IMR-90 (cell line): ENCODE measurements around the gene LRIT2. TPM values are rescaled to one million over a fixed set of nuclear protein-coding genes. Genes with fewer than 3 reads are reported as not detected.

Source experiments
- ATAC-seq: fragments of 200-7000 bp; cut with Tn5 transposase; 2 replicates; pipeline ENCODE4 v1.9.1; 2020; ENCODE audit warnings: low read depth, mild to moderate bottlenecking, moderate library complexity
- BruUV-seq: library from RNA; stranded (reverse); fragments of 400-500 nt; replicated peaks from 2 replicates; lab custom pipeline; 2021; lab: Mats Ljungman, UMichigan
- CTCF ChIA-PET: fragments of 300-600 bp; formaldehyde crosslinking; extraction: SDS; loops from one replicate; lab custom pipeline; 2021; ENCODE audit warnings: antibody characterized with exemption; lab: Yijun Ruan, JAX
- POLR2A ChIA-PET: fragments of 300-600 bp; sonication (Branson Sonifier 250); formaldehyde crosslinking; loops from one replicate; lab custom pipeline; 2022; ENCODE audit warnings: antibody characterized with exemption; ENCODE audit not compliant: unreplicated experiment; lab: Charles Lee
- DNase-seq: peaks from one replicate; pipeline ENCODE4 v3.0.0; 2013
- H2AFZ ChIP-seq: replicated peaks from 2 replicates; pipeline ENCODE3; 2013; ENCODE audit warnings: low read length, mild to moderate bottlenecking; ENCODE audit not compliant: poor library complexity
- H2AK5ac ChIP-seq: 2 replicates; pipeline ENCODE4 v1.6.1; 2013; ENCODE audit warnings: low read depth, low read length, inconsistent platforms
- H2AK9ac ChIP-seq: replicated peaks from 2 replicates; pipeline ENCODE3; 2013; ENCODE audit warnings: mild to moderate bottlenecking, low read depth, low read length, moderate library complexity; ENCODE audit not compliant: poor library complexity
- H2BK120ac ChIP-seq: 2 replicates; pipeline ENCODE4 v1.6.1; 2013; ENCODE audit warnings: low read depth, low read length, inconsistent platforms
- H2BK15ac ChIP-seq: 3 replicates; pipeline ENCODE4 v1.6.1; 2013; ENCODE audit warnings: low read depth, low read length, inconsistent platforms
- H2BK20ac ChIP-seq: 2 replicates; pipeline ENCODE4 v1.6.1; 2013; ENCODE audit warnings: low read depth, mild to moderate bottlenecking, inconsistent platforms, low read length, moderate library complexity
- H2BK5ac ChIP-seq: 2 replicates; pipeline ENCODE4 v1.6.1; 2013; ENCODE audit warnings: mild to moderate bottlenecking, low read depth, low read length, inconsistent platforms; ENCODE audit not compliant: poor library complexity, severe bottlenecking
- H3K14ac ChIP-seq: replicated peaks from 2 replicates; pipeline ENCODE4 v1.6.1; 2013; ENCODE audit warnings: low read depth, low read length, inconsistent platforms
- H3K18ac ChIP-seq: 2 replicates; pipeline ENCODE4 v1.6.1; 2013; ENCODE audit warnings: low read depth, low read length, control low read depth
- H3K23ac ChIP-seq: 2 replicates; pipeline ENCODE4 v1.6.1; 2013; ENCODE audit warnings: low read depth, low read length, inconsistent platforms
- H3K27ac ChIP-seq: 2 replicates; pipeline ENCODE4 v1.5.1; 2013; ENCODE audit warnings: mild to moderate bottlenecking, control low read depth, low read length; ENCODE audit not compliant: insufficient read depth
- H3K27me3 ChIP-seq: 2 replicates; pipeline ENCODE4 v1.6.1; 2013; ENCODE audit warnings: low read length; ENCODE audit not compliant: control insufficient read depth, insufficient read depth
- H3K36me3 ChIP-seq: 2 replicates; pipeline ENCODE4 v1.6.1; 2013; ENCODE audit warnings: low read length, mixed read lengths; ENCODE audit not compliant: control insufficient read depth, insufficient read depth
- H3K4ac ChIP-seq: 2 replicates; pipeline ENCODE4 v1.6.1; 2013; ENCODE audit warnings: low read depth, low read length, inconsistent platforms
- H3K4me1 ChIP-seq: 2 replicates; pipeline ENCODE4 v1.6.1; 2013; ENCODE audit warnings: low read length, mixed read lengths; ENCODE audit not compliant: control insufficient read depth, insufficient read depth
- H3K4me2 ChIP-seq: 2 replicates; pipeline ENCODE4 v1.6.1; 2013; ENCODE audit warnings: low read depth, mild to moderate bottlenecking, control low read depth, low read length, moderate library complexity
- H3K4me3 ChIP-seq: 2 replicates; pipeline ENCODE4 v1.5.1; 2013; ENCODE audit warnings: low read depth, mild to moderate bottlenecking, control low read depth, low read length, moderate library complexity; ENCODE audit not compliant: insufficient read depth
- H3K56ac ChIP-seq: 2 replicates; pipeline ENCODE4 v1.6.1; 2013; ENCODE audit warnings: low read length, inconsistent platforms; ENCODE audit not compliant: insufficient read depth; ENCODE audit errors: extremely low read depth
- H3K79me1 ChIP-seq, 2 experiments: 2 replicates each; pipeline ENCODE4 v1.6.1; 2013; ENCODE audit warnings: low read length in 2 of 2, inconsistent platforms in 1 of 2, low read depth in 1 of 2
- H3K9ac ChIP-seq: 2 replicates; pipeline ENCODE4 v1.6.1; 2013; ENCODE audit warnings: low read depth, low read length, control low read depth
- H3K9me1 ChIP-seq: 2 replicates; pipeline ENCODE4 v1.6.1; 2013; ENCODE audit warnings: low read length, inconsistent platforms; ENCODE audit not compliant: insufficient read depth
- H3K9me3 ChIP-seq: 2 replicates; pipeline ENCODE4 v1.6.1; 2013; ENCODE audit warnings: low read length; ENCODE audit not compliant: control insufficient read depth, insufficient read depth
- H4K20me1 ChIP-seq: 2 replicates; pipeline ENCODE4 v1.6.1; 2013; ENCODE audit warnings: low read length, inconsistent platforms; ENCODE audit not compliant: insufficient read depth
- H4K5ac ChIP-seq: 2 replicates; pipeline ENCODE4 v1.6.1; 2013; ENCODE audit warnings: mild to moderate bottlenecking, low read depth, low read length, control low read depth
- H4K8ac ChIP-seq, 2 experiments: 2 replicates each; pipeline ENCODE4 v1.6.1; 2013; ENCODE audit warnings: low read depth in 2 of 2, low read length in 2 of 2, control low read depth in 1 of 2, inconsistent platforms in 1 of 2
- H4K91ac ChIP-seq: 2 replicates; pipeline ENCODE4 v1.6.1; 2013; ENCODE audit warnings: low read depth, low read length, inconsistent platforms; ENCODE audit not compliant: insufficient read depth
- BHLHE40 ChIP-seq: fragments of 150-350 bp; IDR thresholded peaks from 2 replicates; pipeline ENCODE4 v1.6.1; 2016; ENCODE audit warnings: mild to moderate bottlenecking, low read depth, low read length
- CEBPB ChIP-seq: IDR thresholded peaks from 2 replicates; pipeline ENCODE4 v1.6.1; 2012; ENCODE audit warnings: low read depth, low read length, improper control_type of control experiment
- POLR2A ChIP-seq: IDR thresholded peaks from 2 replicates; pipeline ENCODE4 v1.6.1; 2012; ENCODE audit warnings: mild to moderate bottlenecking, low read depth, low read length
- RFX5 ChIP-seq: IDR thresholded peaks from 2 replicates; pipeline ENCODE4 v1.8.0; 2012; ENCODE audit warnings: low read depth, mild to moderate bottlenecking, low read length, moderate library complexity
- WGBS, 2 experiments: methylation state at CpG; one replicate each; pipeline versions ENCODE4 v1.1.5 to v1.1.7; 2013; ENCODE audit warnings: missing lambda C conversion rate in 2 of 2; ENCODE audit not compliant: insufficient read length in 1 of 2; ENCODE audit errors: extremely low coverage in 2 of 2; 5-methylcytosine and 5-hydroxymethylcytosine counted together
- dilution Hi-C: fragments of 300-500 bp; cut with HindIII; formaldehyde crosslinking; loops from one replicate; pipeline ENCODE4 v1.14.3; 2018; ENCODE audit warnings: low sequenced_read_pairs; ENCODE audit not compliant: unreplicated experiment
- in situ Hi-C: fragments of 300-500 bp; cut with MboI; formaldehyde crosslinking; loops from 3 replicates; pipeline ENCODE4 v1.14.3; 2019; ENCODE audit warnings: low sequenced_read_pairs, inconsistent platforms, mixed read lengths
- intact Hi-C: fragments of 100-400 bp; cut with micrococcal nuclease; formaldehyde crosslinking; loops from 2 replicates; pipeline ENCODE4 v1.10.0; 2022
- polyA plus RNA-seq, 3 experiments: library from polyadenylated mRNA; depleted of rRNA; stranded (reverse); fragments of >200 nt; gene quantifications; 2 replicates each; pipeline ENCODE4 v1.2.3, GENCODE V29; 2012; ENCODE audit warnings: low replicate concordance in 1 of 3
- total RNA-seq: library from RNA; depleted of rRNA; stranded (reverse); fragments of >200 nt; gene quantifications from 2 replicates; pipeline ENCODE4 v1.2.3, GENCODE V29; 2012

The LRIT2 gene
- total and polyA plus RNA-seq, 2 of the 4 experiments (the other 2 are of a cell fraction), result not detected

- Histone ChIP-seq H3K36me3 (no peaks in the 10 kb centered on the region), H4K5ac (no peak overlapping the region), H3K27me3 (peaks cover 5% of the 10 kb centered on the region), H2AK9ac (no peak overlapping the region), H3K18ac (no peak overlapping the region), H3K9me1 (no peaks in the 10 kb centered on the region), H3K9me3 (no peaks in the 10 kb centered on the region), H2BK120ac (no peak overlapping the region), H3K79me1 (no peaks in the 10 kb centered on the region), H4K91ac (no peak overlapping the region), H3K4me2 (no peak overlapping the region), H4K20me1 (no peaks in the 10 kb centered on the region), H2BK15ac (no peak overlapping the region), H4K8ac (no peak overlapping the region), H3K4me1 (no peaks in the 10 kb centered on the region), H2BK20ac (no peak overlapping the region), H3K27ac (no peak overlapping the region), H2BK5ac (no peak overlapping the region), H3K4me3 (no peak overlapping the region), H3K23ac (no peak overlapping the region), H2AFZ (no peak overlapping the region), H3K4ac (no peak overlapping the region), H2AK5ac (no peak overlapping the region), H3K9ac (no peak overlapping the region), H3K56ac (no peak overlapping the region), H3K14ac (no peak overlapping the region)
- in situ Hi-C loops, result no loop called here
- dilution Hi-C loops, result no loop called here
- ATAC-seq (no peak), DNase-seq (no peak)
- ChIA-PET CTCF (no interaction called here), POLR2A (no interaction called here)
- TF ChIP-seq BHLHE40 (no peak), POLR2A (no peak), CEBPB (no peak), RFX5 (no peak)
- intact Hi-C loops, result loop anchor here (5.0 kb wide), 1 partner anchor 61 kb away; no protein-coding TSS in a partner anchor
- 64% methylated on average over 3 of the region's 10 CpGs; no CpG with 5 or more reads in 1 of the 2 experiments for WGBS, 2 experiments
- BruUV-seq, result no TSS peak
These were observed 17.3 kb downstream of the LRIT2 start for GRCh38 chr10:84208023-84208422.
